ENCODE results near the gene PEDS1. TPM values are rescaled to one million over a fixed set of nuclear protein-coding genes. Genes with fewer than 3 reads are reported as not detected.
A peak's percentile ranks its signal among the peaks of the same experiment; 100 is the strongest.
"Not testable (repeated sequence)": the region's sequence is repeated elsewhere in the genome, so short reads cannot be mapped to it uniquely, and the experiment has no call there.

Gene PEDS1
- 44.1 TPM for total RNA-seq
- long read RNA-seq, full-length matches to known transcripts: 95 of 114 reads
- long read RNA-seq, partial matches to known transcripts: 3 of 114 reads
- long read RNA-seq, other reads (novel, unspliced or antisense): 16 of 114 reads

DNA sequence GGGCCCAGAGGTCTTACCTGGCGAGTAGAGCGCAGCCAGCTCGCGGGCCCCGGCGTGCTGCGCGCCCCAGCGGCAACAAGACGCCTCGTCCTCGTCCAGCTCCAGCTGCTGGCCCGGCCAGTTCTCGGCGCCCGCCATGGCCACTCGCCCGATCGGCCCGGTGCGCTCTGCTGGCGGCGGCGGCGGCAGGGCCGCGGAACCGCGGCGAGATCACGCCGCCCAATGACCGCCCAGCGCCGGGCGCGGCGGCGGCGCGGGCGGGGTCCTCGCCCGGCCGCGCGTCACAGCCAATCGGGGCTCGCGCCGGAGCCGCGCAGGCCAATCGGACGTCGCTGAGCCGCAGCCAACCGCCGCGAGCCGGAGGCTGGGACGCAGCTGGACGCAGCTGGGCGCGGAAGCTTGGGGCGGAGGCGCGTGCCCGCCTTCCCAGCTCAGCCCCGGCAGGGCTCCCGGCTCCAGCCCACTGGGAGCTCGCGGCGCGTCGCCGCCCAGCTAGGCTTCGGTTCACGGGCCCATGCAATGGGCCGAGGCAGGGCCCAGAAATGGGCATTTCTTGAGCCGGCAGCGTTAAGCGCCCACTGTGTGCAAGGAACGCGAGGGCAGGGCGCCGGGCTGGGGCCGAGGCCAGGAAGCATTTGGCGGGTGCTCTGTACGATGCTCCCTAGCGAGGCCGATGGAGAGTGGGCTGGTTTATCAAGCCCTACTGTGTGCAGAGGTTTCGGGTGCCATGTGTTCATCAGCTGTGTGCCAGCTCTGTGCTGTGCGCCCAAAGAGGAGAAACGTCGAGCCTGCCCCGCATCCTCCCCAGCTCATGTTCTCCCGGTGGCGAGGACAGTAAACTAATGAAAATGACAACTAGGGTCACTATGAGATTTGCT lies at the start of gene PEDS1:
Gene PEDS1 (minus strand): TSS at position 224 of the 878 bp plus-strand sequence. CDS start 86 bp downstream, at position 138.
- DNase-seq (ENCODE audit: low spot score): peak; percentile 98

- no peak for DNase-seq (ENCODE audit: low spot score)
These were observed 49.2 kb upstream of the PEDS1 start for GRCh38 chr20:50202677-50203076.

GRCh38 chr20:50201710-50202109 lies 48.2 kb upstream of the PEDS1 start:
- DNase-seq (ENCODE audit: low spot score): not testable (repeated sequence)

DNA sequence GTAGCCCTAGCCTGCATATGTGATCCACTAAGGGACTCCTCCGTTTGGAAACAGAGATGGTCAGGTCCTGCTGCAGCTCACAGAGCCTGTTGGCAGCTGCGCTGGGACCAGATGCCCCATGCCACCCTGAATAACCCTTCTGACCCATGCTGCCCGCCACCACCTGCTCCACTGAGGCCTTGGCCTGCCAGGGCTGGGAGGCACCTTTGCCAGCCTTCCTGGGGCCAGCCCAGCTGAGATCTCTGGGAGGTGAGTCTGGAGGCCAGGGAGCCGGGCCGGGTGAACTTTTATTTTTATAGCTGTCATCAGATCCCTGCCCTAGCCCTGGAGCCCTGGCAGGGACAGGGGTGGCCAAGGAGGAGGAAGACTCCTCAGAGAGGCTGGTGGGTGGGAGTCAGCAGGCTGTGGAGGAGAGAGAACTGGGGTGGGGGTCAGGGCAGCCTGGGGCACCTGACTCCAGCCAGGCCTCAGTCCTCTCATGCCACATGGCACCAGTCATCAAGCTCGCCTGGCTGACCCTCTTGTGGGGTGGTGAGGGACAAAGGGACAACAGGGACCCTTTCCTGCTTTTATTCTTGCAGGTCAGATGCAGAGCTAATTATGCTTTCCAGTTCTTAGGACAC lies 47.1 kb upstream of the PEDS1 start:
- DNase-seq (ENCODE audit: low spot score): no peak

- DNase-seq (ENCODE audit: low spot score): no peak
These were observed 46.2 kb upstream of the PEDS1 start for GRCh38 chr20:50199703-50200102.

- DNase-seq (ENCODE audit: low spot score): no peak
These were observed 45.2 kb upstream of the PEDS1 start for GRCh38 chr20:50198716-50199115.

DNA sequence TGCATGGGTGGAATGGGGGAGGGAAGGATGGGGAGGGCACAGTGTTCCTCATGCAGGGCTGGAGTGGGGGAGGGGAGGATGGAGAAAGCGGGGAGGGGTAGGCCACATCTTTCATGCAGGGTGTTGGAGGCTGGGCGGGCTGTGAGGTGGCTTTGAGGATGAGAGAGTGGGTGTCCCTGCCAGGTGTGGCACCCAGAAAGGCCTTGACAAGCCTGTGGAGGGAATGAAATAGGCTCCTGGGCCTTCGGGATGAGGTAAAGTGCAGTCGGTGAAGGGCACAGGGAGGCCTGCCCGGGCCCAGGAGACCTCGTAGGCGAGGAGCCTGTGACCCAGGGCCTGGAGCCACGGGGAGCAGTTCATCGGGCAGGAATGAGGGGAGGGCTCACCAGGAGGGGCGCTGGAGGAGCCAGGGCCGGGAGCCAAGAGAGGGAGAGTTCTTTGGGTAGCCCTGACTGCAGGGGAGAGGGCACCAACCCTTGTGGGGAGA lies 44.7 kb upstream of the PEDS1 start:
- no peak for DNase-seq (ENCODE audit: low spot score)

- DNase-seq (ENCODE audit: low spot score): no peak
These were observed 44.1 kb upstream of the PEDS1 start for GRCh38 chr20:50197463-50198179.

DNA sequence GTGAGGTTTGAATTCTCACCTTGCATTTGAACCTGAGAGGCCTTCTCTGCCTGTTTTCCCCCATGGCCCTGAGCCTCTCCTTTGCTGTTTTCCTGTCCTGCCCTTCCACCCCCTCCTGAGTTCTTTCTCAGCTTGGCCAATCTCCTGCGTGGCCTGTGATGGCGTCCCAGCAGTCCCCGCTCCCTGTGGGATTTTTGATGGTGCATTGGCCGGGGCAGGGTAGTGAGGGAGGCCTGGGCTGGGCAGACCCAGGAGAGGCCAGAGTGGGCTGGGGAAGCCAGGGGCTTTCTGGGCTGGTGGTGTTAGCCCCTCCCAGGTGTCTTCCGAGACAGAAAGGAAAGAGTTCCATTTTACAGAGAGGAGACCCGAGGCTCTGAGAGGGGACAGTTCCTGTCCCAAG lies 43.4 kb upstream of the PEDS1 start:
- no peak for DNase-seq (ENCODE audit: low spot score)

DNA sequence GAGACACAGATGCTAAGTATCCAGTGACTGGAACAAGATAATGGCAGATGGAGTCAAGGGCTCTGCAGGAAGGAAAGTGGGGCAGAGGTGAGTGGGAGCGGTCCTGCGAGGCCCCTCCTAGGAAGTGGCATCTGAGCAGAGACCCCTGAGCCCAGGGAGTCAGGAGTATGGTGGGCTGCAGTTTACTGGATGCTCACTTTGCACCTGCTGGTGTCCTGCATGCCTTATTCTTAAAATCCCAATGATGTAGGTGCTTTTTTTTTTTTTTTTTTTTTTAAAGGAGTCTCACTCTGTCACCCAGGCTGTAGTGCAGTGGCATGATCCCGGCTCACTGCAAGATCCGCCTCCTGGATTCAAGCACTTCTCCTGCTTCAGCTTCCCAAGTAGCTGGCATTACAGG lies 42.7 kb upstream of the PEDS1 start:
- DNase-seq (ENCODE audit: low spot score): no peak

DNA sequence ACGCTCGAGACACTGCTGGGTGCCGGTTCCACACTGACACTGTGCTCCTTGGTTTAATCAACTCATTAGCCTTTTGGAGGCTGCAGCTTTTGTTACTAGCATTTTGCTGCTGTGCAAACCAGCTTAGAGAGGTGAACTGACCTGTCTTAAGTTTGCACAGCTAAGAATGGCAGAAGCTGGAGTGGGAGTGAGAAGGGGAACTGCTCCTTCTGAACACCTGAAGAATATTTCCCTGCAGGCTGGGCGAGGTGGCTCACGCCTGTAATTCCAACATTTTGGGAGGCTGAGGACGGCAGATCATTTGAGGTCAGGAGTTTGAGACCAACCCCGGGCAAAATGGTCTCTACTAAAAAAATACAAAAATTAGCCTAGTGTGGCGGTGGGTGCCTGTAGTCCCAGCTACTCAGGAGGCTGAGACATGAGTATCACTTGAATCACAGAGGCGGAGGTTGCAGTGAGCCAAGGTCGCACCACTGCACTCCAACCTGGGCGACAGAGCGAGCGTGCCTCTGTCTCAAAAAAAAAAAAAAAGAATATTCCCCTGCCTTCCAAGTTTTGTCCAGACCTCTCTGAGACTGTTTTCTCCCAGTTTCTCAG lies 42.1 kb upstream of the PEDS1 start:
- DNase-seq (ENCODE audit: low spot score): no peak

DNA sequence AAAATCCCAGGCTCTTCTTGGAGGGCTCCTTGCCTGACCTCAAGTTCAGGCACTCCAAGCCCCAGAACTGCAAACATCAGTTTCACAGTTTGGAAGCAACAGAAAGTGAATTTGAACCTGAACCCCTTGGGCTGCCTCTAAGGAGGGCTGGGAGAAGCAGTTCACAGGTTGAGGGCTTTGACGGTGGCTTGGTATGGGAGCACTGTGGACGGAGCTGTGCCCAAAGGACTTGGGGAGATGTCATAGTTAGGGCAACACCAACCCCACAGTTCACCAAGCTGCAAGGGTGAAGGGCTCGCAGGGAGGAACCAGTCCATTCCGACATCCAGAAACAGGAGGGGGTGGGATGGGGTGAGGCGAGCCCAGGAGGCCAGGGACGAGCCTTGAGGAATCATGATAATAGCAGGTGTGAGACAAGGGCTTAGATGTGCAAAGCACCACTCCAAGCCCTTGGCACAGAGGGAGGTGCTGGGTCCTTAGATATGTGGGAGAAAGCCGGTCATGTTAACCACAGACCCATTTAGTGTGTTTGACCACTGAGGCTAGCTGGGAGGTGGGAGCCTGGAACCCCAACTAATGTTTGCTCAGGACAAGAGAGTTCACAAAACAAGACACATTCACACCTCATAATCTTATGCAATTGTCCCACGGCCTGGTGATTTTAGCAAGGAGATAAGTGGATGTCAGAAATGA lies 41.5 kb upstream of the PEDS1 start:
- DNase-seq (ENCODE audit: low spot score): no peak

DNA sequence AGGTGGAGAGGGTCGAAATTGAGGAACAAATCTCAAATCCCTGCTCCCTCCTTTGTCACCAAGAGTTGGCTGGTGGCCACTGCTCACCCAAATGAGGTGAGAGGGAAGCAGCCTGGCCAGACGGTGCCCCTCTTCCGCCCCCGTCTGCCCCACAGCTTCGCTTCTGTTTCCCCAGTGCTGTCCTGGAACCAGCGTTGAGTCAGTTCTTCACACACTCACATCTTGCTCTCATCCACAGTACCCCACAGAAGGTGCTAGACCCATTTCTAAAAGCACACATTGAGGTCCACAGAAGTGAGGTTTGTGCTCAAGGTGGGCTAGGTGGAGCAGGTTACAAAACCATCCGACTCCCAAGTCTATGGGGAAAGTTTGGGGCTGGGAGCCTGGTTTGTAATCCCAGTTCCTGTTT lies 40.9 kb upstream of the PEDS1 start:
- no peak for DNase-seq (ENCODE audit: low spot score)

DNA sequence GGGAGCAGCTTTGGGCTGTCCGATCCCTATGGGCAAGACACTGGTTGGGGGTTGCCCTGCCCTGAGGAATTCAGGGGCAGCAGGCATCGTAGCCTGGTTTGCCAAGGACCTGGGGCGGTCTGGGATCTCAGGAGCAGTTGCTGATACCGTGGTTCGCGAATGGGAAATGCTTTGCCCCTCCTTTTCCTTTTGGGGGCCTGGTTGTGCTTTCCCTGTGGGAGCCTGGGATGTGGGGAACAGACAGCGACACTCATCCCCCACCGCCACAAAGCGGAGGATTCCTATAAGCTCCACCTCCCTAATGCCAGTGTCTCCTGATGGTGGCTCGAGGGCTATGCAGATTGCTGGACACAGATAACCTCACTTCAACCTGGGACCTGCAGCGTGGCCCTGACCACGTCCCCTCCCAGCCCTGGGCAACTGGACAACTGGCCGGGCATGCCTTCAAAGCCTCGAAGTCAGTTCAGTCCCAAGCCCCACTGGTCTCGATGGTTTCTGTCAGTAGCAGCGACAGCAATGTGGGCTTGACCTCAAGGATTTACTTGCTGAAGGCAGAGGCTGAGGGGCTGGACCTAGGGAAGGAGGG lies 40.4 kb upstream of the PEDS1 start:
- no peak for DNase-seq (ENCODE audit: low spot score)

DNA sequence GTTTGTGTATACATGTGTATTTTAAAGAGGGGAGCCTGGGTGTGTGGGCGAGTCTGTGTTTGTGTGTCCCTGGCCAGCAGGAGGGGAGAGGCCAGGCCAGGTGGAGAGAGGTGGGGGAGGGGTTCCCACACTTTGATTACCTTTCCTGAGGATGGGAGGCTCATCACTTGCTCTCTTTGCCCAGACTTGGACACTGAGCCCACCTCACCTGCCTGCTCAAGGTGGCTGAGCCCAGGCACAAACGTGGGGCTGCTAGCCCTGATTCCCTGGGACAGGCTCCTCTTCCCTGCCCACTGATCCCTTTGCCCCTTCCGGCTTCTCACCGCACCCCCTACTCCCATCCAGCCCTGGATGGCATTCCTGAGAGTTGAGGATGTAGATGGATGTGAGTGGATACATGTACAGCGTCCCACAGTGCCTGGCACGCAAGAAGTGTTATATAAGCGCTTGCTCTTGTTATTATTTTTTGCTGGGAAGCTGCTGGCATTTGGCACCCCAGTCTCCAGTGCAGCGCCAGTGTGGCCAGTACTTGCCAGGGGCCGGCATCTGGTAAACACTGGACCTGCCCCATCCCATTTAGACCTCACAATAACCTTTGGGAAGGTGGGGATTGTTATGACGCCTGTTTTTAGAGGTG lies 39.8 kb upstream of the PEDS1 start:
- no peak for DNase-seq (ENCODE audit: low spot score)

DNA sequence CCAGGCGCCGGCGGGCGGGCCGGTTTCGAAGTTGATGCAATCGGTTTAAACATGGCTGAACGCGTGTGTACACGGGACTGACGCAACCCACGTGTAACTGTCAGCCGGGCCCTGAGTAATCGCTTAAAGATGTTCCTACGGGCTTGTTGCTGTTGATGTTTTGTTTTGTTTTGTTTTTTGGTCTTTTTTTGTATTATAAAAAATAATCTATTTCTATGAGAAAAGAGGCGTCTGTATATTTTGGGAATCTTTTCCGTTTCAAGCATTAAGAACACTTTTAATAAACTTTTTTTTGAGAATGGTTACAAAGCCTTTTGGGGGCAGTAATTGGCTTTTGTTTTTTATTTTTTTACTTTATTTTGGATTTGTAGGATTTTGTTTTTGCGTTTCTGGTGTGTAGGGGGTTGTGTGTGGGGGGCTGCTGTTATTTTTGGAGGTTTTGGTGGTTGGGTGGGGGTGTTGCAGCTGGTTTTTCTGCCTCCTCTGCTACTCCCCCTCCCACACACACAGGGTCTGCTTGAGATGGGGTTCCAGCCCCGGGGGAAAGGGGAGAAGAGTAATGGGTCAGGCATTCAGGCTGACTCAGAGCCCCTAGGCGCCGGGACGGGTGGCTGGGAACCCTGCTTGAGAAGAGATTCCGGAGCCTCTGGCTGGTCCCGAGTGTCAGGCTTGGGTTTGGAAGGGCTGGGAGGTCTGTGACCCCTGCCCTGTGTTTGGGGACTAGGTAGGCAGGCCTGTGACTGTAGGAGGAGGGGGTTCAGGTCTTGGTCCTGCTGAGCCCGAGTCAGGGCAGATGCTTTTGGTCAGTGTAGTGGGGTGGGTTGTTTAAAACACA lies 39.1 kb upstream of the PEDS1 start:
- no peak for DNase-seq (ENCODE audit: low spot score)

DNA sequence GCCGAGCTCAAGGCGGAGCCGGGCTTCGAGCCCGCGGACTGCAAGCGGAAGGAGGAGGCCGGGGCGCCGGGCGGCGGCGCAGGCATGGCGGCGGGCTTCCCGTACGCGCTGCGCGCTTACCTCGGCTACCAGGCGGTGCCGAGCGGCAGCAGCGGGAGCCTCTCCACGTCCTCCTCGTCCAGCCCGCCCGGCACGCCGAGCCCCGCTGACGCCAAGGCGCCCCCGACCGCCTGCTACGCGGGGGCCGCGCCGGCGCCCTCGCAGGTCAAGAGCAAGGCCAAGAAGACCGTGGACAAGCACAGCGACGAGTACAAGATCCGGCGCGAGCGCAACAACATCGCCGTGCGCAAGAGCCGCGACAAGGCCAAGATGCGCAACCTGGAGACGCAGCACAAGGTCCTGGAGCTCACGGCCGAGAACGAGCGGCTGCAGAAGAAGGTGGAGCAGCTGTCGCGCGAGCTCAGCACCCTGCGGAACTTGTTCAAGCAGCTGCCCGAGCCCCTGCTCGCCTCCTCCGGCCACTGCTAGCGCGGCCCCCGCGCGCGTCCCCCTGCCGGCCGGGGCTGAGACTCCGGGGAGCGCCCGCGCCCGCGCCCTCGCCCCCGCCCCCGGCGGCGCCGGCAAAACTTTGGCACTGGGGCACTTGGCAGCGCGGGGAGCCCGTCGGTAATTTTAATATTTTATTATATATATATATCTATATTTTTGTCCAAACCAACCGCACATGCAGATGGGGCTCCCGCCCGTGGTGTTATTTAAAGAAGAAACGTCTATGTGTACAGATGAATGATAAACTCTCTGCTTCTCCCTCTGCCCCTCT lies 38.2 kb upstream of the PEDS1 start:
- DNase-seq (ENCODE audit: low spot score): no peak

DNA sequence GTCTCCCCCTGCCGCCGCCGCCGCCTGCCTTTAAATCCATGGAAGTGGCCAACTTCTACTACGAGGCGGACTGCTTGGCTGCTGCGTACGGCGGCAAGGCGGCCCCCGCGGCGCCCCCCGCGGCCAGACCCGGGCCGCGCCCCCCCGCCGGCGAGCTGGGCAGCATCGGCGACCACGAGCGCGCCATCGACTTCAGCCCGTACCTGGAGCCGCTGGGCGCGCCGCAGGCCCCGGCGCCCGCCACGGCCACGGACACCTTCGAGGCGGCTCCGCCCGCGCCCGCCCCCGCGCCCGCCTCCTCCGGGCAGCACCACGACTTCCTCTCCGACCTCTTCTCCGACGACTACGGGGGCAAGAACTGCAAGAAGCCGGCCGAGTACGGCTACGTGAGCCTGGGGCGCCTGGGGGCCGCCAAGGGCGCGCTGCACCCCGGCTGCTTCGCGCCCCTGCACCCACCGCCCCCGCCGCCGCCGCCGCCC lies 37.6 kb upstream of the PEDS1 start:
- DNase-seq (ENCODE audit: low spot score): no peak
